H1 (cell line): ENCODE measurements around the gene DNAAF8. TPM values are rescaled to one million over a fixed set of nuclear protein-coding genes. Genes with fewer than 3 reads are reported as not detected.

Experiments used
- CTCF ChIA-PET: fragments of 300-600 bp; sonication (Branson Sonifier 250); formaldehyde crosslinking; loops from one replicate; lab custom pipeline; 2021; ENCODE audit not compliant: partially characterized antibody; lab: Charles Lee
- POLR2A ChIA-PET: fragments of 300-600 bp; sonication (Branson Sonifier 250); formaldehyde crosslinking; loops from one replicate; lab custom pipeline; 2021; ENCODE audit warnings: inconsistent platforms; ENCODE audit not compliant: partially characterized antibody; lab: Charles Lee
- DNase-seq, 2 experiments: peaks; one replicate each; pipeline versions ENCODE4 v3.0.0 to v3.0.0-alpha.2; 2010 to 2022; ENCODE audit warnings: low spot score in 2 of 2, low read depth in 1 of 2, mixed read lengths in 1 of 2
- FAIRE-seq: peaks from 2 replicates; lab custom pipeline; 2011; peaks lifted over from hg19 to GRCh38; lab: Jason Lieb, UNC
- H2AFZ ChIP-seq: 2 replicates; pipeline ENCODE4 v1.8.1; 2012; ENCODE audit warnings: low read length, inconsistent platforms
- H2AK5ac ChIP-seq: 2 replicates; pipeline ENCODE4 v1.6.1; 2013; ENCODE audit warnings: low read depth, low read length
- H2BK120ac ChIP-seq: replicated peaks from 2 replicates; pipeline ENCODE3; 2013; ENCODE audit warnings: low read depth, low read length, inconsistent platforms
- H2BK12ac ChIP-seq: 2 replicates; pipeline ENCODE4 v1.6.1; 2013; ENCODE audit warnings: low read depth, low read length
- H2BK15ac ChIP-seq: 2 replicates; pipeline ENCODE4 v1.6.1; 2013; ENCODE audit warnings: low read length
- H2BK20ac ChIP-seq: 2 replicates; pipeline ENCODE4 v1.6.1; 2013; ENCODE audit warnings: low read length
- H2BK5ac ChIP-seq: 2 replicates; pipeline ENCODE4 v1.6.1; 2013; ENCODE audit warnings: low read depth, low read length
- H3K14ac ChIP-seq: 2 replicates; pipeline ENCODE4 v1.6.1; 2013; ENCODE audit warnings: inconsistent platforms; ENCODE audit not compliant: insufficient read length
- H3K18ac ChIP-seq: 2 replicates; pipeline ENCODE4 v1.6.1; 2013; ENCODE audit warnings: low read length; ENCODE audit errors: extremely low read depth
- H3K23ac ChIP-seq: 2 replicates; pipeline ENCODE4 v1.6.1; 2013; ENCODE audit warnings: inconsistent platforms; ENCODE audit not compliant: insufficient read length
- H3K23me2 ChIP-seq: 2 replicates; pipeline ENCODE4 v1.6.1; 2013; ENCODE audit warnings: low read depth, low read length
- H3K27ac ChIP-seq: 2 replicates; pipeline ENCODE4 v1.6.1; 2011; ENCODE audit warnings: low read depth, low read length, inconsistent platforms
- H3K27me3 ChIP-seq, 4 experiments: replicated peaks in 1 of 4; 1 replicate in 1 of 4; 2 replicates in 3 of 4; pipeline versions ENCODE4 v1.6.1 to v1.8.1; 2011 to 2013; ENCODE audit warnings: low read length in 3 of 4, mild to moderate bottlenecking in 3 of 4, inconsistent platforms in 2 of 4, mixed read lengths in 2 of 4, moderate library complexity in 1 of 4; ENCODE audit not compliant: control insufficient read depth in 3 of 4, insufficient read depth in 3 of 4; ENCODE audit errors: extremely low read depth in 1 of 4
- H3K36me3 ChIP-seq, 4 experiments: 2 replicates each; pipeline versions ENCODE4 v1.6.1 to v1.8.1; 2011 to 2013; ENCODE audit warnings: mild to moderate bottlenecking in 4 of 4, low read length in 3 of 4, moderate library complexity in 2 of 4, control low read depth in 1 of 4, inconsistent platforms in 1 of 4; ENCODE audit not compliant: insufficient read depth in 4 of 4, control insufficient read depth in 2 of 4
- H3K4ac ChIP-seq: replicated peaks from 2 replicates; pipeline ENCODE3; 2013; ENCODE audit warnings: low read length, low read depth, mixed read lengths, inconsistent platforms; ENCODE audit not compliant: insufficient read length
- H3K4me1 ChIP-seq, 4 experiments: replicated peaks in 1 of 4; 1 replicate in 1 of 4; 2 replicates in 3 of 4; pipeline versions ENCODE4 v1.6.1 to v1.8.1; 2011 to 2013; ENCODE audit warnings: low read length in 3 of 4, inconsistent platforms in 2 of 4, mixed read lengths in 1 of 4; ENCODE audit not compliant: insufficient read depth in 4 of 4, control insufficient read depth in 3 of 4
- H3K4me2 ChIP-seq, 2 experiments: 2 replicates each; pipeline versions ENCODE4 v1.6.1 to v1.8.1; 2011 to 2013; ENCODE audit warnings: low read depth in 2 of 2, low read length in 2 of 2, control low read depth in 1 of 2, inconsistent platforms in 1 of 2, mild to moderate bottlenecking in 1 of 2; ENCODE audit not compliant: insufficient read depth in 1 of 2
- H3K4me3 ChIP-seq, 4 experiments: fragments of 200-600, 300-600 bp in 1 of 4; sonication (generic), shearing (Covaris generic), sonication (Bioruptor Twin) in 1 of 4; 2 replicates each; pipeline versions ENCODE4 v1.5.1 to v1.8.1; 2011 to 2016; ENCODE audit warnings: low read length in 4 of 4, low read depth in 3 of 4, control low read depth in 2 of 4, inconsistent platforms in 2 of 4, mild to moderate bottlenecking in 2 of 4, mixed read lengths in 1 of 4, moderate library complexity in 1 of 4; ENCODE audit not compliant: insufficient read depth in 2 of 4; ENCODE audit errors: extremely low read depth in 1 of 4
- H3K56ac ChIP-seq: replicated peaks from 2 replicates; pipeline ENCODE3; 2013; ENCODE audit warnings: low read depth, mild to moderate bottlenecking, mixed read lengths, low read length, inconsistent platforms; ENCODE audit not compliant: insufficient read length
- H3K79me1 ChIP-seq: 2 replicates; pipeline ENCODE4 v1.6.1; 2013; ENCODE audit warnings: low read depth, low read length, control low read depth
- H3K79me2 ChIP-seq, 2 experiments: 2 replicates each; pipeline versions ENCODE4 v1.6.1 to v1.8.1; 2012 to 2013; ENCODE audit warnings: low read length in 2 of 2, mild to moderate bottlenecking in 2 of 2, inconsistent platforms in 1 of 2; ENCODE audit not compliant: insufficient read depth in 2 of 2, control insufficient read depth in 1 of 2
- H3K9ac ChIP-seq, 4 experiments: replicated peaks in 1 of 4; 1 replicate in 1 of 4; 2 replicates in 3 of 4; pipeline versions ENCODE4 v1.6.1 to v1.8.1; 2011 to 2013; ENCODE audit warnings: low read depth in 3 of 4, low read length in 3 of 4, control low read depth in 2 of 4, mild to moderate bottlenecking in 2 of 4, moderate library complexity in 2 of 4, inconsistent platforms in 1 of 4; ENCODE audit errors: extremely low read depth in 1 of 4
- H3K9me3 ChIP-seq, 2 experiments: 2 replicates each; pipeline versions ENCODE4 v1.6.1 to v1.8.1; 2012 to 2013; ENCODE audit warnings: mild to moderate bottlenecking in 2 of 2, moderate library complexity in 2 of 2, control low read depth in 1 of 2, inconsistent platforms in 1 of 2, low read depth in 1 of 2, low read length in 1 of 2, mixed read lengths in 1 of 2; ENCODE audit not compliant: insufficient read depth in 2 of 2
- H4K20me1 ChIP-seq, 2 experiments: replicated peaks in 1 of 2; 2 replicates each; pipeline versions ENCODE3 to v1.8.1; 2011 to 2013; ENCODE audit warnings: inconsistent platforms in 2 of 2, low read length in 2 of 2, mild to moderate bottlenecking in 1 of 2; ENCODE audit not compliant: insufficient read depth in 2 of 2, control insufficient read depth in 1 of 2
- H4K5ac ChIP-seq: 2 replicates; pipeline ENCODE4 v1.6.1; 2013; ENCODE audit warnings: low read length, low read depth, mixed read lengths, inconsistent platforms; ENCODE audit not compliant: insufficient read length
- H4K8ac ChIP-seq: 2 replicates; pipeline ENCODE4 v1.8.0; 2013; ENCODE audit warnings: mild to moderate bottlenecking, moderate library complexity, low read length, inconsistent platforms; ENCODE audit not compliant: insufficient read depth; ENCODE audit errors: extremely low read depth
- H4K91ac ChIP-seq: replicated peaks from 2 replicates; pipeline ENCODE3; 2013; ENCODE audit warnings: low read length, mixed read lengths, inconsistent platforms; ENCODE audit not compliant: insufficient read length
- RXRA ChIP-seq: IDR thresholded peaks from 2 replicates; pipeline ENCODE4 v1.6.1; 2011; ENCODE audit warnings: low read depth, mild to moderate bottlenecking, low read length, moderate library complexity; ENCODE audit not compliant: insufficient read depth
- WGBS, 2 experiments: shearing (Covaris generic) in 1 of 2; methylation state at CpG; one replicate each; pipeline versions ENCODE4 v1.1.6 to v1.1.7; 2013 to 2015; ENCODE audit warnings: low lambda C conversion rate in 2 of 2, mixed read lengths in 2 of 2, inconsistent platforms in 1 of 2, low coverage in 1 of 2, missing lambda C conversion rate in 1 of 2; ENCODE audit not compliant: insufficient replicate concordance in 2 of 2, insufficient coverage in 1 of 2, insufficient read length in 1 of 2; ENCODE audit errors: extremely low coverage in 1 of 2, missing lambda C conversion rate in 1 of 2; 5-methylcytosine and 5-hydroxymethylcytosine counted together
- polyA plus RNA-seq, 7 experiments: library from polyadenylated mRNA; depleted of rRNA in 3 of 7; stranded (reverse) in 5 of 7; unstranded in 2 of 7; fragments of >200 nt in 5 of 7; fragments of 200-250 nt in 2 of 7; gene quantifications; 1 replicate in 5 of 7; 2 replicates in 1 of 7; 4 replicates in 1 of 7; pipeline versions ENCODE4 v1.2.1 to v1.2.3, GENCODE V29; 2011 to 2013; ENCODE audit warnings: missing spikeins in 2 of 7, mixed read lengths in 2 of 7
- total RNA-seq: library from RNA; stranded (reverse); fragmentation: NEBNext Ultra II Directional; extraction: Animal tissue kit (Norgen Biotek cat#: 25700); gene quantifications from 2 replicates; pipeline ENCODE4 v1.2.1, GENCODE V29; 2021

The DNAAF8 gene
- total and polyA plus RNA-seq, 2 of the 8 experiments (the other 6 are each of a cell fraction or from before 2014, with no cell fraction given) = 0.39 TPM; not detected in 1

DNA sequence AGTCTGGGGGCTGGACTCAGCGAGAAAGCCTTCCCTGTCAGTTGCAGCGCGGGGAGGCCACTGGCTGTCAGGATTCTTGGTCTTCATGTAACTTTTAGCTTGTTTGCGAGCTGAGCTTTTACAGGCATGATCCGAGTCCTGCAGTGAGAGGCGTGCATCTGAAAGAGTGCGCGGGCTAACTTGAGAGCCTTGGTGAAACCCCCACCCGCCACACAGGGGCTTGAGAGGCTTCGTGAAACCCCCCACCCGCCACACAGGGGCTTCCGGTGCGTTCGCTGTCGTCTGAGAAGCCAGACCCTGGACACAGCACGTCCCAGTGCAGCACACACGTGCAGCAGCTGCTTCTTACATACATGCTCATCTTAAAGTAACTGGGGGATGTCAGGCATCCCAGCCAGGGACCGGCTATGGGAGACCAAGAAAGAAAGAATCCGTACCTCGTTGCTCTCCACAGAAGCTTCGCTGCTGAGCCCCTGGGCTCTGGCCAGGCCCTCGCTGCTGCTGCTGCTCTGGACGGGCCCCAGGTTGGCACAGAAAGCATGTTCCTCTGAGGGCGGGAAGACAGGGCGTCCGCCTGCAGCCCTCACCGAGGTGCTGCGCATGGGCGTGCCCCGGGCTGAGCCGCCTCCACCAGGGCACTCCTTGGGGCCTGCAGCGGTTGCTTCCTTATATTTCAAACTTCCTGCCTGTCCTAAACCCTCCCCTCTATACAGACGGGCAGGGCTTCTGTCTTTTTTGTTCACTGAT, 33.2 kb upstream of the DNAAF8 start:
- Histone ChIP-seq H3K4me1 (no peaks in the 10 kb centered on the region), H3K23ac (no peak overlapping the region), H3K4ac (no peak overlapping the region), H4K20me1 (peaks cover 0 to 17% of the 10 kb centered on the region in 2 experiments), H3K79me2 (no peaks in the 10 kb centered on the region), H2BK20ac (no peak overlapping the region), H3K36me3 (peaks cover 16 to 45% (median 37%) of the 10 kb centered on the region in 4 experiments), H2BK12ac (no peak overlapping the region), H2AK5ac (no peak overlapping the region), H3K14ac (no peak overlapping the region), H3K23me2 (no peaks in the 10 kb centered on the region), H2BK120ac (no peak overlapping the region), H4K8ac (no peak overlapping the region), H3K4me2 (no peak overlapping the region), H2BK5ac (no peak overlapping the region), H3K9me3 (no peaks in the 10 kb centered on the region), H3K27ac (no peak overlapping the region), H2AFZ (no peak overlapping the region), H4K5ac (no peak overlapping the region), H4K91ac (no peak overlapping the region), H2BK15ac (no peak overlapping the region), H3K79me1 (no peaks in the 10 kb centered on the region), H3K4me3 (no peak overlapping the region), H3K18ac (no peak overlapping the region), H3K27me3 (no peaks in the 10 kb centered on the region), H3K56ac (no peak overlapping the region), H3K9ac (no peak overlapping the region)
- no peak for DNase-seq
- no peak for TF ChIP-seq RXRA
- FAIRE-seq = no peak
- ChIA-PET POLR2A (interaction anchor here (1.0 to 1.1 kb wide), 2 partner anchors 9 to 59 kb away, joined by 3 read pairs; no protein-coding TSS in a partner anchor), CTCF (interaction anchor here (0.7 to 1.2 kb wide), 3 partner anchors 16 to 77 kb away, joined by 3 to 4 read pairs (median 4); no protein-coding TSS in a partner anchor)
- WGBS, 2 experiments = 90% methylated on average over 26 of the region's 33 CpGs; no CpG with 5 or more reads in 1 of the 2 experiments
